Left renal pelvis (tissue), 4 donors: Measurements from ENCODE around the gene ZBED5. TPM values are rescaled to one million over a fixed set of nuclear protein-coding genes. Genes with fewer than 3 reads are reported as not detected.
"Not testable (repeated sequence)": the region's sequence is repeated elsewhere in the genome, so short reads cannot be mapped to it uniquely, and the experiment has no call there.

Source experiments
- DNase-seq, 4 donors: peaks; one replicate each; pipeline ENCODE4 v3.0.0-alpha.2; 2013; ENCODE audit warnings: low read depth in 4 of 4, low spot score in 3 of 4
- polyA plus RNA-seq, 4 donors: library from polyadenylated mRNA; unstranded; fragments of 120-200 nt; gene quantifications; one replicate each; pipeline ENCODE4 v1.2.1, GENCODE V29; 2013; ENCODE audit not compliant: insufficient read length in 4 of 4

The ZBED5 gene
- polyA plus RNA-seq, 4 donors: 97.4 to 130 (median 110) TPM

GRCh38 chr11:10844356-10844755 lies 13.5 kb downstream of the ZBED5 start:
- DNase-seq: no peak

GRCh38 chr11:10838881-10839280 lies 19.0 kb downstream of the ZBED5 start:
- DNase-seq: no peak

- DNase-seq: no peak
These were observed 19.8 kb downstream of the ZBED5 start for GRCh38 chr11:10838083-10838482.

DNA sequence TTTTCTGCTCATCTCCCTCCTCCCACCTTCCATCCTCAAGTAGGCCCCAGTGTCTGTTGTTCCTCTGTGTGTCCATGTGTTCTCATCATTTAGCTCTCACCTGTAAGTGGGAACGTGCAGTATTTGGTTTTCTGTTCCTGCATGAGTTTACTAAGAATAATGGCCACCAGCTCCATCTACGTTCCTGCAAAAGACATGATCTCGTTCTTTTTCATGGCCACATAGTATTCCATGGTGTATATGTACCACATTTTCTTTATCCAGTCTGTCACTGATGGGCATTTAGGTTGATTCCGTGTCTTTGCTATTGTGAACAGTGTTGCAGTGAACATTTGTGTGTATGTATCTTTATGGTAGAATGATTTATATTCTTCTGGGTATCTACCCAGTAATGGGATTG lies 21.0 kb downstream of the ZBED5 start:
- not testable (repeated sequence) for DNase-seq

DNA sequence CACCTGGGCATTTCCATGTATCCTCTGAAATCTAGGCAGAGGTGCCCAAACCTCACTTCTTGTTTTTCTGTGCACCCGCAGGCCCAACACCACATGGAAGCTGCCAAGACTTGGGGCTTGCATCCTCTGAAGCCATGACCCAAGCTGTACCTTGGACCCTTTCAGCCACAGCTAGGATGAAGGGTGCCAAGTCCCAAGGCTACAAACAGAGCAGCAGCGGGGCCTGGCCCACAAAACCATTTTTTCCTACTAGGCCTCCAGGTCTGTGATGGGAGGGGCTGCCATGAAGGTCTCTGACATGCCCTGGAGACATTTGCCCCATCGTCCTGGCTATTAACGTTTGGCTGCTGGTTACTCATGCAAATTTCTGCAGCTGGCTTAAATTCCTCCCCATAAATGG lies 28.7 kb downstream of the ZBED5 start:
- DNase-seq: no peak

DNA sequence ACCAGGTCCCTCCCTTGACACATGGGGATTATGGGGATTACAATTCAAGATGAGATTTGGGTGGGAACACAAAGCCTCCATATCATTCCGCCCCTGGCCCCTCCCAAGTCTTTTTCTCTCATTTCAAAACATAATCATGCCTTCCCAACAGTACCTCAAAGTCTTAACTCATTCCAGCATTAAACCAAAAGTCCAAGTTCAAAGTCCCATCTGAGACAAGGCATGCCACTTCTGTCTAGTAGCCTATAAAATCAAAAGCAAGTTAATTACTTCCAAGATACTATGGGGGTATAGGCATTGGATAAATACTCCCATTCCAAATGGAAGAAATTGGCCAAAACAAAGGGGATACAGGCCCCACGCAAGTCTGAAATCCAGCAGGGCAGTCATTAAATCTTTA lies 29.5 kb downstream of the ZBED5 start:
- no peak for DNase-seq

GRCh38 chr11:10824888-10825287 lies 33.0 kb downstream of the ZBED5 start:
- no peak for DNase-seq

DNA sequence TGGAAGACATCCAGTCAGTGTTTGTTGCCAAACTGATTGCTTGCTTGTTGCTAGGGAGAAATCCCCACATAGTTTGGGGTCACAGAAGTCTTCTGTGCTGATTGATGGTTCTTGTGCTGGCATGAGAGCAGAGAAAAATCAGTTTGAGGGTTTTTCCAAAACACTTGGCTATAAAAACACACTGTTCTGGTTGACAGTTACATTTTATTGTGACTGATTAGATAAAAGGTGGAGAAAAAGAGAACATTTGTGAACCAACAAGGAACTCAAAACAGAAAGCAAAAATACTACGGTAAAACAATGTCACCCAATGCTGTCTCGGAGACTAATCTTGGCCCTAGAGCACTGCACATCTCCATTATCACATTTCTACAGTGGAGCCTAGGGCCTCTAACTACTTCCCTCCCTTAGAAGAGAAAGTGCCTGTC lies 34.7 kb downstream of the ZBED5 start:
- DNase-seq: no peak

GRCh38 chr11:10822491-10822890 lies 35.4 kb downstream of the ZBED5 start:
- DNase-seq: not testable (repeated sequence)

DNA sequence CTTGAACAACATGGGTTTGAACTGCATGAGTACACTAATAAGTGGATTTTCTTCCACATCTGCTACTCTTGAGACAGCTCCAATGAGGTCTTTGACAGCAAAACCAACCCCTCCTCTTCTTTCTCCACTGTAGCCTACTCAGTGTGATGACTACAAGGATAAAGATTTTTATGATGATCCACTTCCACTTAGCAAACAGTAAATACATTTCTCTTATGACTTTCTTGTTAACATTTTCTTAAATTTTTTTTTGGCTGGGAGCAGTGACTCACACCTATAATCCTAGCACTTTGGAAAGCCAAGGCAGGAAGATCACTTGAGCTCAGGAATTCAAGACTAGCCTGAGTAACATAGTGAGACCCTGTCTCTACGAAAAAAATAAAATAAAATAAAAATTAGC lies 39.3 kb downstream of the ZBED5 start:
- DNase-seq: no peak

DNA sequence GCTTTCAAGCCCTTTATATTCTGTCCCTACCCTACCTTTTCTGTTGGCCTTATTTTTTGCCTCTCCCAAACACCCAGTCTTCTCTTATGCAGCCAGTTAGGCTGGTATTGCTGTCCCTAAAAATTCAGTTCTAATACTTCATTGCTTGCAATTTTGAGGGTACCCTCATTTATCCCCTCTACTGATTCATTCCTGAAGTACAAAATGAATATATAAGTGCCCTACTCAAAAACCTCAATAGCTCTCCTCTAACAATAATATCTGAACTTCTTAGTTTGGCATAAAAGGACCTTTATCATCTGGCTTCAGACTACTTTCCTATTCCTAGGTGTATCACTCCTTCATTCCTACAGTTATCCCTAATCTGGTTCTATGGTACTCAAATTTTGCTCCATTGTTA lies 43.9 kb downstream of the ZBED5 start:
- no peak for DNase-seq

- peak in 2 of 4 donors; percentile 27 to 38 for DNase-seq
These were observed 48.3 kb downstream of the ZBED5 start for GRCh38 chr11:10809373-10810160.

- DNase-seq: peak; percentile 97 to 99 (median 98)
These were observed 49.1 kb downstream of the ZBED5 start, which contains the start of gene EIF4G2 for GRCh38 chr11:10808553-10809372. EIF4G2 (minus strand) TSS chr11:10808926.

GRCh38 chr11:10808235-10808552 lies 49.7 kb downstream of the ZBED5 start:
- peak in 1 of 4 donors; percentile 22 for DNase-seq

GRCh38 chr11:10807493-10808234 lies 50.2 kb downstream of the ZBED5 start:
- peak in 3 of 4 donors; percentile 21 to 48 (median 35) for DNase-seq

DNA sequence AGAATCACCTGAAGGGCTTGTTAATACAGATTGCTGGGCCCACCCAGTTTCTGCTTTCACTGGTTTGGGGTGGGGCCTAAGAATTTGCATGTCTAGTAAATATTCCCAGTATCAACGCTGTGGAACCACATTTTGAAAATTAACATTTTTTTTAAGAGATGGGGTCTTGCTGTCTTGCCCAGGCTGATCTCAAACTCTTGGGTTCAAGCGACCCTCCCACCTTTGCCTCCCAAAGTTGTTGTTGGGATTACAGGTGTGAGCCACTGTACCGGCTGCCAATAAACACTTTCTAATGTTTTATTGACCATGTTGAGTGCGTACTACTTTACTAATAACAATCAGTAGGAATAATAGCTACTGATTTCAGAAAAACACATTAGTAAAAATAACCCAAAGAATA lies 51.6 kb downstream of the ZBED5 start:
- DNase-seq: no peak

DNA sequence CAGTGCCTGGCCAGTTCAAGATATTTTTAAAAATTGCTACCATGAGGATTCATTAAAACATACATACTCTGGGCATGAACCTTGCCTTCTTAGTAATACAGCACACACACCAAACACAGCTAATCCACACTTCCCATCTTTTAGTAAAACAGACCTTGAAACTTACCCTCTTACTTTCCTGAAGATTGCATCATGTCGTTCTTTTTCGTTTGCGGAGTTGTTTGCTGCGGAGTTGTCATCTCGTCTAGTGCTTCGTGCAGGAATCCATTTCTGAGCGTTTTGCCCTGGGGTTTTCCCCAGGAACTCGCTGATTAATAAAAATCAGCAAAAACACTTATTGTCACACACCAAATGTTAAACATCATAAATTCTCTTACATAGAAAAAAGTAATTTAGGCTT lies 52.1 kb downstream of the ZBED5 start:
- DNase-seq: no peak

GRCh38 chr11:10803676-10804075 lies 54.2 kb downstream of the ZBED5 start:
- DNase-seq: no peak
